Gastroesophageal sphincter (tissue), 3 donors: ENCODE results near the gene EVC.

ENCODE experiments used
- CTCF ChIP-seq, 4 experiments: fragments of 200-600 bp in 2 of 4; fragments of 450-650 bp in 2 of 4; sonication (generic) in 1 of 4; IDR thresholded peaks; one replicate each; pipeline ENCODE4 v1.5.1; 2017 to 2019; ENCODE audit warnings: antibody characterized with exemption in 4 of 4, mild to moderate bottlenecking in 2 of 4, moderate library complexity in 2 of 4
- EP300 ChIP-seq: sonication (generic); formaldehyde crosslinking; IDR thresholded peaks from one replicate; pipeline ENCODE4 v1.6.1; 2017; ENCODE audit warnings: antibody characterized with exemption, mild to moderate bottlenecking
- POLR2A ChIP-seq, 2 donors: fragments of 450-650 bp; IDR thresholded peaks; one replicate each; pipeline ENCODE4 v1.6.1; 2017; ENCODE audit warnings: antibody characterized with exemption in 2 of 2, mild to moderate bottlenecking in 2 of 2, moderate library complexity in 1 of 2
- POLR2AphosphoS5 ChIP-seq: sonication (generic); formaldehyde crosslinking; IDR thresholded peaks from one replicate; pipeline ENCODE4 v1.6.1; 2017; ENCODE audit warnings: antibody characterized with exemption

- TF ChIP-seq POLR2A (IDR thresholded peaks at IDR 0.05) = no peak
- TF ChIP-seq CTCF (IDR thresholded peaks at IDR 0.05) = no peak
- TF ChIP-seq EP300 = no peak
- TF ChIP-seq POLR2AphosphoS5 = no peak
Observed at GRCh38 chr4:5664778-5665177, 46.2 kb upstream of the EVC start.
